ENCODE data around the gene SMPX.

DNA sequence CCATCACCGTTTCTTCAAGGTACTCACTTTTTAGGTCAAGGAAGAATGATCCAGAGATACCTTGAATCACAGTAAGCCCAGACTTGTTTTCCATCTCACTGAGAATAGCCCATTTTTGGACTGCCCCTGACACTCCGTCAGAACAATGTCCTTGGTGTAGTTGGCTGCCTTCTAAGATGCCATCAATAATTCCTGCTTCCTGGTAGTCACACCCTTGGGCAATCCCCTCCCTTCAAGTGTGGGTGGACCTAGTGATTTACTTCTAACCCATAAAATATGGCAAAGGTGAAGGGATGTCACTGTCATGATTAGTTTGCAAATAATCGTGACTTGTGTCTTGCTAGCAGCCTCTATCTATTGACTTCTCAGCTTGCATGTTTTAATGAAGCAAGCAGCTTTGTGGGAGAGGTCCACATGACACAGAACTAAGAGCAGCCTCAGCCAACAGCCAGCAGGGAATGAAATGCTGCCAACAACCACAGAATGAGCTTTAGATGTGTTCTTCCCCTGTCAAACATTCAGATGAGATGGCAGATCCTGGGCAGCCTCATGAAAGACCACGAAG, 79.8 kb downstream of the SMPX start:
- TF ChIP-seq EZH2 (IDR thresholded peaks at IDR 0.05; ENCODE audit: low read length): no peak
- TF ChIP-seq, protein P1, sequence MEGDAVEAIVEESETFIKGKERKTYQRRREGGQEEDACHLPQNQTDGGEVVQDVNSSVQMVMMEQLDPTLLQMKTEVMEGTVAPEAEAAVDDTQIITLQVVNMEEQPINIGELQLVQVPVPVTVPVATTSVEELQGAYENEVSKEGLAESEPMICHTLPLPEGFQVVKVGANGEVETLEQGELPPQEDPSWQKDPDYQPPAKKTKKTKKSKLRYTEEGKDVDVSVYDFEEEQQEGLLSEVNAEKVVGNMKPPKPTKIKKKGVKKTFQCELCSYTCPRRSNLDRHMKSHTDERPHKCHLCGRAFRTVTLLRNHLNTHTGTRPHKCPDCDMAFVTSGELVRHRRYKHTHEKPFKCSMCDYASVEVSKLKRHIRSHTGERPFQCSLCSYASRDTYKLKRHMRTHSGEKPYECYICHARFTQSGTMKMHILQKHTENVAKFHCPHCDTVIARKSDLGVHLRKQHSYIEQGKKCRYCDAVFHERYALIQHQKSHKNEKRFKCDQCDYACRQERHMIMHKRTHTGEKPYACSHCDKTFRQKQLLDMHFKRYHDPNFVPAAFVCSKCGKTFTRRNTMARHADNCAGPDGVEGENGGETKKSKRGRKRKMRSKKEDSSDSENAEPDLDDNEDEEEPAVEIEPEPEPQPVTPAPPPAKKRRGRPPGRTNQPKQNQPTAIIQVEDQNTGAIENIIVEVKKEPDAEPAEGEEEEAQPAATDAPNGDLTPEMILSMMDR (optimal IDR thresholded peaks at IDR 0.05 in 1 of 3, IDR thresholded peaks at IDR 0.05 in 1 of 3, conservative IDR thresholded peaks at IDR 0.05 in 1 of 3; ENCODE audit: extremely low read depth in 1 of 3, insufficient read depth in 2 of 3, low read length in 3 of 3): no peak
